Measurements from ENCODE around the gene TBCCD1. TPM values are rescaled to one million over a fixed set of nuclear protein-coding genes. Genes with fewer than 3 reads are reported as not detected.

Gene TBCCD1
- total and polyA plus RNA-seq, 2 donors (not counting 3 experiments of a cell fraction or from before 2014, with no cell fraction given): 16.5 to 16.6 TPM

GRCh38 chr3:186512570-186513302, 54.4 kb downstream of the TBCCD1 start:
- H3K27me3 ChIP-seq (ENCODE audit: control insufficient read depth in 2 of 2, insufficient read depth in 2 of 2, low read length in 2 of 2): peaks cover 0 to 2% of the 10 kb centered on the region in 2 experiments
- no peak for TF ChIP-seq JUN (IDR thresholded peaks at IDR 0.05; ENCODE audit: borderline replicate concordance, insufficient read depth, insufficient read length, low read depth)
- no peak for TF ChIP-seq POLR2A (IDR thresholded peaks at IDR 0.05; ENCODE audit: low read depth, low read length)
- TF ChIP-seq GATA2 (IDR thresholded peaks at IDR 0.05; ENCODE audit: insufficient read depth, insufficient read length, low read depth, low read length): no peak
- no peak for TF ChIP-seq MAX (IDR thresholded peaks at IDR 0.05; ENCODE audit: insufficient read depth, insufficient read length)
- no peak for TF ChIP-seq POLR2AphosphoS5 (IDR thresholded peaks at IDR 0.05; ENCODE audit: insufficient read depth, low read depth, low read length)
- TF ChIP-seq CTCF (IDR thresholded peaks at IDR 0.05; ENCODE audit: extremely low read depth in 1 of 2, insufficient read depth in 1 of 2, low read depth in 1 of 2, low read length in 2 of 2): no peak
- no peak for TF ChIP-seq FOS (IDR thresholded peaks at IDR 0.05; ENCODE audit: borderline replicate concordance, insufficient read depth, low read length)
- no peak for TF ChIP-seq MYC (IDR thresholded peaks at IDR 0.05; ENCODE audit: low read depth, low read length)
- no peak for TF ChIP-seq EZH2 (IDR thresholded peaks at IDR 0.05; ENCODE audit: borderline replicate concordance, low read depth, low read length, severe bottlenecking)
- no peak overlapping the region for H3K27ac ChIP-seq (ENCODE audit: insufficient read depth, low read depth, low read length)
- H3K4me1 ChIP-seq (ENCODE audit: control insufficient read depth, extremely low read depth, insufficient read depth, low read length): no peaks in the 10 kb centered on the region
- no TSS peak for BruUV-seq (replicated peaks)
- ChIA-PET CTCF (interaction anchor here (1.1 to 1.6 kb wide), 4 partner anchors 17 to 99 kb away, joined by 3 to 7 read pairs (median 4); no protein-coding TSS in a partner anchor), POLR2A (no interaction called here)
- FAIRE-seq (no peak), DNase-seq (ENCODE audit: low read depth, low spot score) (no peak)
- no peaks in the 10 kb centered on the region for H3K9me1 ChIP-seq (replicated peaks; ENCODE audit: control insufficient read depth, extremely low read depth, insufficient read depth, low read length)
- H3K4me3 ChIP-seq (replicated peaks in 1 of 3; ENCODE audit: insufficient read depth in 1 of 3, low read depth in 1 of 3, low read length in 3 of 3): no peak overlapping the region
- H3K4me2 ChIP-seq (ENCODE audit: insufficient read depth, low read length): no peak overlapping the region
- H3K36me3 ChIP-seq (ENCODE audit: control insufficient read depth in 2 of 2, extremely low read depth in 1 of 2, insufficient read depth in 2 of 2, low read length in 2 of 2): no peaks in the 10 kb centered on the region
- H3K79me2 ChIP-seq (ENCODE audit: control insufficient read depth, insufficient read depth, low read length): no peaks in the 10 kb centered on the region
- H3K9ac ChIP-seq (replicated peaks; ENCODE audit: extremely low read depth, insufficient read depth, low read length): no peak overlapping the region
- intact Hi-C loops (cut with micrococcal nuclease) (no loop called here), dilution Hi-C loops (cut with MboI; ENCODE audit: extremely low pct_ligation_motif_present, low sequenced_read_pairs) (no loop called here)
- H2AFZ ChIP-seq (ENCODE audit: low read depth, low read length): no peak overlapping the region
- H4K20me1 ChIP-seq (replicated peaks; ENCODE audit: control insufficient read depth, extremely low read depth, insufficient read depth, low read length): no peaks in the 10 kb centered on the region
- H3K9me3 ChIP-seq (replicated peaks; ENCODE audit: control insufficient read depth, insufficient read depth, low read length): no peaks in the 10 kb centered on the region
